ENCODE measurements around the gene CELSR1.

The CELSR1 gene

GRCh38 chr22:46439576-46440465, 97.6 kb downstream of the CELSR1 start:
- DNase-seq, result no peak

DNA sequence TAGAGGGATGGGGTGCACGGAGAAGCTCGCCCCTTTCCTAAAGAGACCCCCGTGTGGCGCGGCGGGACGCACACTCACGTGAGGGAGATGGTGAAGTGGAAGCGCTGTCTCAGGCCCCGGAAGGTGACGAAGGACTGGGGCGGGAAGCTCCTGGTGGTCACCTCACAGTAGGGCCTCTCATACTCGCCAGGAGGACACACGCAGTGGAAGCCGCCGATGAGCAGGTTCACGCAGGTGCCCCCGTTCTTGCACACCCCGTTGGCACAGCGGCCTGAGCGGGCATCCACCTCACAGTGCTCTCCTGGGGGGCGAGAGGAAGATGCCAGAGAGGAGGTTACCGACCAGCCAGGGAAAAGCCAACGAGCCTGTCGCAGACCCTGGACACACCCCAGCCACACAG, 98.3 kb downstream of the CELSR1 start:
- DNase-seq, result no peak

DNA sequence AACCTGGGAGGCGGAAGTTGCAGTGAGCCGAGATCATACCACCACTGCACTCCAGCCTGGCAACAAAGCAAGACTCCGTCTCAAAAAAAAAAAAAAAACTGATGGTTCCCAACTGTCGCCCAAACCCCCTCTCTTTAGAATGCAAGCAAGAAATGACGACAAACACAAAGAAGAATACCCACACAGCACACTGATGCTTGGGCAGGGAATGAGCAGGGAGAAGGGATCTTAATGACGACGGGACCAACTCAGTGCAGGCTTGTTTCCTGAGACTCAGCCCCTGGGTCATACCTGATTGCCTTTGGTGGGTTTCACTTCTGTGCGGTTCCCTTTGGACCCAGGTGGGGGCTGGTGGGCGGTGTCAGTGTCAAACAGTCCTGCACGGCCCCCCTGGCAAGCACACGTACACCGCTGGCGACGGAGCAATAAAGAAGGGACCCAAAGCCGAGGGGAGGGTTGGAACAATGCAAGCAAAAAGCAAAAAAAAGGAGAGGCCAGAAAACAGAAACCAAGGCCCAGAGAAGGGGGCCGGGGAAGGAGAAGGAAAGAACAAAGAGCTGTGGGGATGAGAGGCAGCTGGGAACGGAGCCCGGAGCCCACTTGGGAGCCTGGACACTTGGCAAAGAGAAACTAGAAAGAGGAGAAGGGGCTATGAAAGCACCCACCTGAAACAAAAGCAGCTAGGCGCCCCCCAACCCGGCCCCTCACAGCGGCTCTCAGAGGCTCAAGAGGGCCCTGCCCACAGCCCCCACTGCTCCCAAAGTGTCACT, 99.6 kb downstream of the CELSR1 start:
- DNase-seq, result no peak

DNA sequence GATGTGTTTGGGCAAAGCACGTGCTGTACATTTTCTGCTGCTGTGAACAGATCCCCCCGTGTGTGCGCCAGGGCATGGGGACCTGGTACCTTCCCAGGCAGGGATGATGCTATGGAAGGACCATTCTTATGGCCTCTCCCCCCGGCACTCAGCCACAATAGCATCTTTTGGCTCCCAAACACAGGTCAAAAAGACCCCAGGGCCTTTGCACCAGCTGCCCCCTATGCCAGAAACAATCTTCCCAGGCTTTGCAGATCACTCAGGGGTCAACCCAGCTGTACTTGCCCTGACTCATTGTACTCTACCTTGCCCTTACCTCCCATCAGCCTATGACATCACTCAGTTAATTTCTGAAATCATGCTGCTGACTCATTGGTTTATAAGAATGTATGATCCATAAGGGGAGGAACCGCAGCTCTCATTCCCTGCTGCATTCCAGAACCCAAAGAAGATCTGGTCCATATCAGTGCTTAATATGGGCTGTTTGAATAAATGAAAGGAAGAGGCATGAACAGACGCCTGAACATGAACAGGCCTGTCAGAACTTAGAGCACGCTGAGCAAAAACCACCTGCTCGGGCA, 100.7 kb downstream of the CELSR1 start:
- DNase-seq, result no peak

- no peak for DNase-seq
Observed at GRCh38 chr22:46433318-46433717, 104.1 kb downstream of the CELSR1 start.

GRCh38 chr22:46432164-46433068, 105.0 kb downstream of the CELSR1 start:
- DNase-seq, result no peak

DNA sequence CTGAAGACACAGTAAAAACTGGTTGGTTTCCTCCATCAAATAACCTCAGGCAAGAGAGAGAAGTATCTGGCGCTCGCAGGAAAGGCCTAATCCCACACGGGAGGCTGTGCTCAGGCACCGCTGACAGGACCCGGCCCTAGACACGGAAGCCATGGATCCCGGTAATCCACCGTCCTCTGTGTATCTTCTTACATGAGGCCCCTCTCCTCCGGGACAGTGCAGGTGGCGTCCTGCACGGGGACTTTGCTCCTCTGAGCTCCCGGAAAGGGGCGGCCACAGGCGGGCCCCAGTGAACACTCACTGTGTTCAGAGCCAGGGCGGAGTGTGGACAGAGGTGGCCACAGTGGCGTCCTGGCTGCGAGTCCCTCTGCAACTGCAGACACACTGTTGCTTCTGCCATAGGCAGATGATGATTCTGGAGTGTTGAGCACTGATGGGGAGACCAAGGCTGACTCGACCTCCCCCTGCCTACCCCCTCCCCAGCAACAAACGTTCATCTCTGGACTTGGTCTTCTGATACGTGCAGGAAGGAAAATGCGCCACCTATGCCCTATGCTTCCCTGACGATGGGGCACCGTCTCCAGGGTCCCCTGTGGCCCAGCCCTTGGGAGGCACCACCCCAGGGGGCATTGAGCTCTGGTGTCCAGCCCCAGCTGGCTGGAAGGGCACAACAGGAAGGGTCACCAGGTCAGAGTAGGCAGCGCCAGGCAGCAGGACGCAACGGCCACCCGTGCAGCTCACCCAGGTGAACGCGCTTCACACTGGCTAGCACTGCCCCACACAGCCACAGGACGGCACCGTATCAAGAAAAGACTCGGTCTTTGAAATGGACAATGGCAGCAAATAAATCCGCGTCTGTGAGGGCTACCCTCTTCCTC, 106.2 kb downstream of the CELSR1 start:
- DNase-seq, result no peak

GRCh38 chr22:46429325-46429853, 108.0 kb downstream of the CELSR1 start:
- no peak for DNase-seq

DNA sequence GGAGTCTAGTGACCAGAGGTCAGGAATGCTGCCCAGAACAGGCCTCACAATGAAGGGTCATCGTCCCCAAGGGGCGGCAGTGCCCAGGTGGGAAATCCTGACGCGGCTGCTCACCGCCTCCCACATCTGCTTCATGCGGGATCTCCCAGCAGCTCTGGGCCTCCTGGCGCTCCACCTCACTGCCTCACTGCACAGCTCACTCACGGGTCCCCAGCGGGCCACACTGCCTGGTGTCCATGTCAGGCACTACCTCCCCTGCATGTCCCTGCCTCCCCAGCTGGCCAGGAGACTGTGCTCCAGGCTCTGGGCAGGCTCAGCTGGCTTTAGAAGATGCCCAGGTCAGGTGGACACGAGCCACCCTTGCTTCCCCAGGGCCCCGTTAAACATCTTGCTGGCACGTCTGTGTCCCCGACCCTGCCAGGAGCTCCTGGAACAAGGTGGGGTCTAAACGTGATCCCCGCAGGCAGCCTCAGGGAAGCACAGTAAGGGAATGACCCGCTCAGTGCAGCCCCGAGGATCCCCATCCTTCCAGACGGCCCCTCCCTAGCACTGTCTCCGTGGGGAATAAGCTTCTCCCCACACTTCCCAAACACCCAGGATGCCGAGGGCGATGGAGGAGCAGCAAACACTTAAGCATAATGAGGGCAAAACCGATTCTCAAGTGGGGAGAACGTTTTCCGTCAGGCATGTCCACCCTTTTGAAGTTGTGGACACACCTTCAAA, 108.7 kb downstream of the CELSR1 start:
- no peak for DNase-seq

DNA sequence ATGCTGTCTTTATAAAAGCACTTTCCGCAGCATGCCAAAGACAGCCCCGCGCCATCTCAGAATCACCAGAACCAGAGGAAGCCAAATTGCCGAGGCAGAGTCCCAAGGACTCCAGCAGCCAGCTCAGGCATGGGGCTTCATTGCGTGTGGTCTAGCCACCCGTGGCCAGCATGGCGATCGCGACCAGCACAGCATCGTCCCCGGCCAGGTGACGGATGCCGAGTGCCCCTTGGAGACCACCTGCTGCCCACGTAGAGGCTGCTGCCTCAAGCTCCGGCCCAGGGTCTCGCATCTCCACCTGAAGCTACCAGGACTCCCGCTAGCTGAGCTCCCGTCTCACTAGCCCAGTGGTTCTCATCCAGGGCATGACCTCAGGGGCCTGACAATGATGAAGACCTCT, 109.2 kb downstream of the CELSR1 start:
- DNase-seq, result no peak

DNA sequence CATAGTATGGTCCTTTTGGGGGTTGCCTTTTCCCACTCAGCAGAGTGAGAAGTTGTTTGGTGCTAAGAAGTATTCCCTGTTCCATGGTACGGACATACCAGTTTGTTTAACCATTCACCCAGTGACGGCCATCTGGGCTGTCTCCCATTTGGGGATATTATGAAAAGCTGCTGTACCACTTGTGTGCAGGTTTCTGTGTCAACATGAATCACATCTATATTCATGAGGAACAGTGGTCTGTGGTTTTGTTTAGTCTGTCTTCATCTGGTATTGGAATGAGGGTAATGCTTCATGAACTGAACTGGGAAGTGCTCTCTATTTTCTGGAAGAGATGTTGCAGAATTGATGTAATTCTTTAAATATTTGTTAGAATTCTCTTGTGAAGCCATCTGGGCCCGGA, 112.4 kb downstream of the CELSR1 start:
- no peak for DNase-seq

DNA sequence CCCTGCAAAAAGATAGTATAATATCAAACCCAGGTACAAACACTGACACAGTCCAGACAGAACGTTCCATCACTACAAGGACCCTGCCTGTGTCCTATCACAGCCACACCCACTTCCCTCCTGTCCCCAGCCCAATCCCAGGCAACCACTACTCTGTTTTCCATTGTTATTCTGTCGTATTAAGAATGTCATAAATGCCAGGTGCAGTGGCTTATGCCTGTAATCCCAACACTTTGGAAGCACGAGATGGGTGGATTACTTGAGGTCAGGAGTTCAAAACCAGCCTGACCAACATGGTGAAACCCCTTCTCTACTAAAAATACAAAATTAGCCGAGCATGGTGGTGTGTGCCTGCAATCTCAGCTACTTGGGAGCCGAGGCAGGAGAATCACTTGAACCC, 112.9 kb downstream of the CELSR1 start:
- DNase-seq, result no peak

- no peak for DNase-seq
Observed at GRCh38 chr22:46422896-46423295, 114.5 kb downstream of the CELSR1 start.

DNA sequence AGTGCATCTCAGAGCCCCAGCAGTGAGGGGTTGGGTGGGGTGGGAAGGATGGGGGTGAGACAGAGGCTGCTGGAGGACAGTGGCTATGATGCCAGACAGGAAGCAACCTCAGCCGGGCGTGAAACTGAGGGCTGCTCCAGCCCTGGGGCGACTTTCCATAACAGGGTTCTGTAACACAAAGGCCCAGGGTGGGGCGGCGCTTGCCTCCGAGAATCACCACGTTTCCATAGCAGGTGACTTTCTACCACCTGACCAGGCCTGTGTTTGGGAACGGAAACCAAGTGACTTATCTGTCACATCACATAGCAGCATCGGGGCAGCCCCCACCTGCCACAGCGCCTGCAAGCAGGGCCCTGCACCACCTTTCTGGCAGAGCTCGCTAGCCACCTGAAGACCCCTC, 116.2 kb downstream of the CELSR1 start:
- DNase-seq, result no peak

- no peak for DNase-seq
Observed at GRCh38 chr22:46419754-46420571, 117.5 kb downstream of the CELSR1 start.

- no peak for DNase-seq
Observed at GRCh38 chr22:46418827-46419226, 118.6 kb downstream of the CELSR1 start.

- DNase-seq, result no peak
Observed at GRCh38 chr22:46417769-46418168, 119.7 kb downstream of the CELSR1 start.

DNA sequence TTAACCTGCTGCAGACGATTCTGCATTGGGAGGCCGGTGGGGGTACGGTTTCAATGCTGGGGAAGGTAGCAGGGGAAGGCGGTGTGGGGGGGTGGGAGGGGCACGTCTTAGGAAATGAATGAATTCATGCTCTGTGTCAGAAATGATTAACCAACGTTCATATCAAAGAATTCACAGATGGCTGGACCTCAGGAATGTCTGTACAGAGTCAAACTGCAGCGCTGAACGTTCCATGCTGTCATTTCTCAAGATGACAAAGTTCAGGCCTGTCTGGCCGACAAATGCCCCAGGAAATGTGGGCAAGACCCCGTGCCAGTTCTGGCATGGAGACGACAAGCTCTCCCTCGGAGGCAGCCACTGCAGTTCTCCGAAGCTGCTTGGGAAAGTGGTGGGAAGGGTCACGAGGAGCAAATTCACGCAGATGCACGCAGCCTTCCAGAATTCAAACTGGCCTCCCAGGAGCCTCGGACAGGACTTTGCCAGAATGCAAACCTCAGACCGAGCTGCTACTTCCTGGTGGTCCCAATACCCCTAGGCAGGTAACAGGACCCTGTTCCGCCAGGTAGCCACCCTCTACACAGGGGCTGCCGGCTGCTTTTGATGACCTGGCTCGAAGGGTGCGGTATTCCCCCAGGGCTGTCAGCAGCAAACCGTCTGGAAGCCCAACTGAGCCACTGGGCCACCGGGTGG, 120.4 kb downstream of the CELSR1 start:
- no peak for DNase-seq

GRCh38 chr22:46416520-46416871, 120.9 kb downstream of the CELSR1 start:
- DNase-seq, result no peak
